PC-9 (cell line): Measurements from ENCODE around the gene USP31. TPM values are rescaled to one million over a fixed set of nuclear protein-coding genes. Genes with fewer than 3 reads are reported as not detected.

Experiments used
- BruUV-seq: library from RNA; stranded (reverse); fragments of 400-500 nt; replicated peaks from 2 replicates; lab custom pipeline; 2021; lab: Mats Ljungman, UMichigan
- CTCF ChIA-PET: fragments of 300-600 bp; sonication (Branson Sonifier 250); formaldehyde crosslinking; loops from one replicate; lab custom pipeline; 2022; ENCODE audit warnings: antibody characterized with exemption; lab: Charles Lee
- POLR2A ChIA-PET: fragments of 300-600 bp; sonication (Branson Sonifier 250); formaldehyde crosslinking; loops from one replicate; lab custom pipeline; 2022; ENCODE audit warnings: antibody characterized with exemption; ENCODE audit not compliant: unreplicated experiment; lab: Charles Lee
- DNase-seq, 2 experiments: peaks; one replicate each; pipeline versions ENCODE4 v3.0.0 to v3.0.0-alpha.2; 2015 to 2022; ENCODE audit warnings: mixed read lengths in 1 of 2
- H2AFZ ChIP-seq: fragments of 200-600 bp; sonication (generic); 2 replicates; pipeline ENCODE4 v1.8.1; 2017; ENCODE audit warnings: antibody characterized with exemption
- H3F3A ChIP-seq: fragments of 200-600 bp; sonication (generic); 2 replicates; pipeline ENCODE4 v1.8.1; 2017; ENCODE audit warnings: antibody characterized with exemption, mild to moderate bottlenecking, low read depth; ENCODE audit not compliant: insufficient read depth
- H3K27ac ChIP-seq: fragments of 200-600 bp; sonication (generic); 2 replicates; pipeline ENCODE4 v1.6.1; 2016; ENCODE audit warnings: mixed run types
- H3K27me3 ChIP-seq: fragments of 200-600 bp; sonication (generic); 2 replicates; pipeline ENCODE4 v1.6.1; 2016; ENCODE audit warnings: low read depth, mixed run types; ENCODE audit not compliant: insufficient read depth
- H3K36me3 ChIP-seq: fragments of 200-600 bp; sonication (generic); 2 replicates; pipeline ENCODE4 v1.6.1; 2016; ENCODE audit warnings: low read depth, mixed run types
- H3K4me1 ChIP-seq: fragments of 200-600 bp; sonication (generic); replicated peaks from 2 replicates; pipeline ENCODE4 v1.6.1; 2016; ENCODE audit warnings: mixed run types; ENCODE audit not compliant: insufficient read depth
- H3K4me2 ChIP-seq: fragments of 200-600 bp; sonication (generic); 2 replicates; pipeline ENCODE4 v1.6.1; 2017; ENCODE audit warnings: mixed run types
- H3K4me3 ChIP-seq: fragments of 200-600 bp; sonication (generic); 2 replicates; pipeline ENCODE4 v1.6.1; 2016; ENCODE audit warnings: mixed run types
- H3K79me2 ChIP-seq: fragments of 200-600 bp; sonication (generic); 2 replicates; pipeline ENCODE4 v1.6.1; 2017; ENCODE audit warnings: low read depth, mixed run types
- H3K9me2 ChIP-seq: fragments of 200-600 bp; sonication (generic); 2 replicates; pipeline ENCODE4 v1.8.1; 2017; ENCODE audit warnings: mild to moderate bottlenecking; ENCODE audit not compliant: insufficient read depth
- H3K9me3 ChIP-seq: fragments of 200-600 bp; sonication (generic); 2 replicates; pipeline ENCODE4 v1.8.1; 2016; ENCODE audit warnings: low read depth; ENCODE audit not compliant: insufficient read depth
- H4K20me1 ChIP-seq: fragments of 200-600 bp; sonication (generic); 2 replicates; pipeline ENCODE4 v1.8.1; 2017; ENCODE audit not compliant: insufficient read depth
- EZH2 ChIP-seq: fragments of 200-600 bp; sonication (generic); IDR thresholded peaks from 2 replicates; pipeline ENCODE4 v1.8.0; 2017; ENCODE audit warnings: antibody characterized with exemption, low read depth
- intact Hi-C: fragments of 100-400 bp; cut with micrococcal nuclease; formaldehyde crosslinking; loops from one replicate; pipeline ENCODE4 v1.10.0; 2022; ENCODE audit not compliant: unreplicated experiment
- total RNA-seq: library from RNA; stranded (reverse); gene quantifications from 2 replicates; pipeline ENCODE4 v1.2.3, GENCODE V29; 2021
- TF ChIP-seq, protein P1 (sequence below): fragments of 200-600 bp; sonication (generic); conservative IDR thresholded peaks from 2 replicates; pipeline ENCODE4 v1.6.1; 2017; ENCODE audit warnings: mixed run types, antibody characterized with exemption, mild to moderate bottlenecking, moderate library complexity

The USP31 gene
- total RNA-seq, 1 experiment from 2014 or later = 12.1 TPM

DNA sequence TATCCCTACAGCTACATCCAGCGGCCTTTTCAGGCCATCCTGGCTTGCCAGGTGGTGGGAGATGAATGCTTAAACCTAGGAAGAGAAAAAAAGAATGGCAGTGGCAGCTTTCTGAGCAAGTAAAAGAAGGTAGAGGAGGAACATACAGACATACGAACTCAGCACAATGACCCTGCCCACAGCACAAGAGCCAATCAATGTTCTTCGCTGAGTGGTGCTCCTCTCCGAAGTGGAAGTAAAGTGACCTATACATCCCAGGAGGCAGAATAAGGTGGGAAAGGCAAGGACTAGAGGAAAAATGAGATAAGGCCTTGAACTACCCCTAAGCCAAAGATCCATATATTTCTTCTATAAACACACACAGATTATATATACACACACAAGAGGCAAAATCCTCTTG, 28.7 kb downstream of the USP31 start:
- no peaks in the 10 kb centered on the region for H3K9me2 ChIP-seq

DNA sequence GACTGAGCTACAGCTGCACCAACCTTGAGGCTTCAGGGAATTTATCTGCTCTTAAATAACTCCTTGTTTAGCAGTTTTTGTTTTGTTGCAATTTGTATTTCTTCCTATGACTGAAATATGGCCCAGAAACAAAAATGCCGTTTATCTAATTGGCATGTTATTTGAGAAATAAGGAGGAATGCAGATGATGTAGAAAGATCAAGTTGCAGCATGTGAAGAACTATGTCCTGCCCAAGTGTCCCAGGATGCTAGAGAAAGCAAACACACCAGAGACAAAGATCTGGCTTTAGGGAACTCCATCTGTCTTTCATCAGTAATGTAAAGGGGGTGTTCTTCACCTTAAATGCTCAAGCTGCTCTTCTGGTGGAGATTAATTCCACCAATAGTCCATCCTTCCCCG, 29.7 kb downstream of the USP31 start:
- H3K4me1 ChIP-seq = no peaks in the 10 kb centered on the region
- H3K27ac ChIP-seq = no peak overlapping the region
- DNase-seq = no peak
- H3K9me3 ChIP-seq = no peaks in the 10 kb centered on the region
- intact Hi-C loops = no loop called here
- ChIA-PET POLR2A (no interaction called here), CTCF (no interaction called here)
- no peak for TF ChIP-seq EZH2
- TF ChIP-seq, protein P1, sequence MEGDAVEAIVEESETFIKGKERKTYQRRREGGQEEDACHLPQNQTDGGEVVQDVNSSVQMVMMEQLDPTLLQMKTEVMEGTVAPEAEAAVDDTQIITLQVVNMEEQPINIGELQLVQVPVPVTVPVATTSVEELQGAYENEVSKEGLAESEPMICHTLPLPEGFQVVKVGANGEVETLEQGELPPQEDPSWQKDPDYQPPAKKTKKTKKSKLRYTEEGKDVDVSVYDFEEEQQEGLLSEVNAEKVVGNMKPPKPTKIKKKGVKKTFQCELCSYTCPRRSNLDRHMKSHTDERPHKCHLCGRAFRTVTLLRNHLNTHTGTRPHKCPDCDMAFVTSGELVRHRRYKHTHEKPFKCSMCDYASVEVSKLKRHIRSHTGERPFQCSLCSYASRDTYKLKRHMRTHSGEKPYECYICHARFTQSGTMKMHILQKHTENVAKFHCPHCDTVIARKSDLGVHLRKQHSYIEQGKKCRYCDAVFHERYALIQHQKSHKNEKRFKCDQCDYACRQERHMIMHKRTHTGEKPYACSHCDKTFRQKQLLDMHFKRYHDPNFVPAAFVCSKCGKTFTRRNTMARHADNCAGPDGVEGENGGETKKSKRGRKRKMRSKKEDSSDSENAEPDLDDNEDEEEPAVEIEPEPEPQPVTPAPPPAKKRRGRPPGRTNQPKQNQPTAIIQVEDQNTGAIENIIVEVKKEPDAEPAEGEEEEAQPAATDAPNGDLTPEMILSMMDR = no peak
- no peaks in the 10 kb centered on the region; the same call in 1 of the 2 replicates for H4K20me1 ChIP-seq
- no TSS peak for BruUV-seq
- H3K79me2 ChIP-seq = peaks cover 34% of the 10 kb centered on the region; the same call in 1 of the 2 replicates
- H3K36me3 ChIP-seq = no peaks in the 10 kb centered on the region; the same call in 1 of the 2 replicates
- no peaks in the 10 kb centered on the region for H3K27me3 ChIP-seq
- H3K9me2 ChIP-seq = no peaks in the 10 kb centered on the region
- no peak overlapping the region for H3K4me3 ChIP-seq
- H3F3A ChIP-seq = no peaks in the 10 kb centered on the region
- no peak overlapping the region for H3K4me2 ChIP-seq
- no peak overlapping the region for H2AFZ ChIP-seq

More for the DNA sequence above, 28.7 kb downstream of the USP31 start:
- Histone ChIP-seq H4K20me1 (no peaks in the 10 kb centered on the region; the same call in 1 of the 2 replicates), H3K4me1 (no peaks in the 10 kb centered on the region), H3K9me3 (no peaks in the 10 kb centered on the region), H3K4me2 (no peak overlapping the region), H3K27me3 (no peaks in the 10 kb centered on the region), H3K27ac (no peak overlapping the region), H3K79me2 (peaks cover 42% of the 10 kb centered on the region), H3K4me3 (no peak overlapping the region), H3K36me3 (no peaks in the 10 kb centered on the region; the same call in 1 of the 2 replicates), H3F3A (no peaks in the 10 kb centered on the region), H2AFZ (no peak overlapping the region)
- no peak for DNase-seq
- intact Hi-C loops = no loop called here
- POLR2A ChIA-PET = no interaction called here
- no TSS peak for BruUV-seq
- CTCF ChIA-PET = no interaction called here
- TF ChIP-seq, protein P1 = no peak
- no peak for TF ChIP-seq EZH2

DNA sequence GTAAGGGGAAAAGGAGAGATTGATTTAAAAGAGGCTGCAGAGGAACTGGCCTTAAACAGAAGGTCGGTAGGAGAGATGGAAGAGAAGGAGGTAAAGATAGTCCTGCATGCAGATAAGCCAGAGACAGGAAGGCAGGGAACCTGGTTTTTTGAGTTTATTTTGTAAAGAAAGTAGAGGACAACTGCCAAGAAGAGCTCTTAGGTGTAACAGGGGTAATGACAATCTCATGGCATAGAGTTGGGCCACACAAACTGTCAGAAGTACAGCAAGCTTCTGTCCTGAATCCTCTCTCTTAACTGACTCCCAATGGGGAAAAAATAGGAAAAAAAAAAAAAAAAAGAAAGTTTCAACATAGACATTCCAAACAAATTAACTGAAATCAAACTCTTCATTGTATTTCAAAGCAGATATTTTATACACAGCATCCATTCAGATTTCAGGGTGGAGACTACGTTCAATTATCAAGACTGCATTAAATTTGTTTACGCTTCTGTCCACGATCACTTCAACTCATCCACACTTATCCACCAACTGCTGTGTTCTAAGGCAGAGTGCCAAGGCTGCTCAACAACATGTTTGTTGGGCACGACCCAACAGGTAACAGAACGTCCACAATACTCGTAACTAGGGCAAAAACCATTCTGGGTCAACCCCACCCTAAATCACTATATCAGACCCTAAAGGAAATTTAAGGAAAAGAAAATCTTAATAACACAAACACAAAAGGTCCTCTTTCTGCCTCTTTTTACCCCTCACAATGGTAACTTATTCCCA, 34.9 kb downstream of the USP31 start:
- Histone ChIP-seq H3K9me3 (no peaks in the 10 kb centered on the region), H2AFZ (no peak overlapping the region), H4K20me1 (no peaks in the 10 kb centered on the region; the same call in 1 of the 2 replicates), H3K4me1 (no peaks in the 10 kb centered on the region), H3K79me2 (0 out of 2 replicates have a peak, but pooled peaks cover 13% of the 10 kb centered on the region), H3F3A (no peaks in the 10 kb centered on the region), H3K36me3 (no peaks in the 10 kb centered on the region; the same call in 1 of the 2 replicates), H3K27ac (no peak overlapping the region), H3K4me2 (no peak overlapping the region), H3K9me2 (no peaks in the 10 kb centered on the region), H3K27me3 (no peaks in the 10 kb centered on the region), H3K4me3 (no peak overlapping the region)
- intact Hi-C loops = no loop called here
- POLR2A ChIA-PET = no interaction called here
- no peak for DNase-seq
- BruUV-seq = no TSS peak
- CTCF ChIA-PET = no interaction called here
- TF ChIP-seq, protein P1 = no peak
- no peak for TF ChIP-seq EZH2
